GM19324 (cell line): ENCODE data around the gene FGD4.

Experiments
- ATAC-seq: cut with Tn5 transposase; IDR thresholded peaks from one replicate; pipeline ENCODE4 v1.9.1; 2021; ENCODE audit warnings: mild to moderate bottlenecking, moderate library complexity; ENCODE audit not compliant: unreplicated experiment, low FRiP score

Gene FGD4

DNA sequence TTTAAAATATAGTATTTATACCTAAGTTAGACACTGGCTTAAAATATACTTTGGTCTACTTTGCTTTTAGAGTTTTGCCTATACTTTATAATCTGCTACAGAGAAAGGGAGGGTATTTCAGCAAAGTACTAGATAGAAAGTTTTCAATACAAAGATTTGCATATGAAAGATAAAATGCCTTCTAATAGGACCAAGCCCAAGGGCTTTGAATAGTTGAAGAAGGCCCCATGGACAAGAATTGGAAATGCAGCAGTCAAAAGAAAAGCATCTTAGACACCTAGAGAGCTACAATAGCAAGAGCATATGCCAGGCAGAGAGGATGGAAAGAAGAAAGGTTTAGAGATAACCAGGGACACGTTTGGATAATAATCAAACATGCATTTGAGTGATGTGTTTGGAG lies 196.7 kb downstream of the FGD4 start:
- ATAC-seq, result no peak

DNA sequence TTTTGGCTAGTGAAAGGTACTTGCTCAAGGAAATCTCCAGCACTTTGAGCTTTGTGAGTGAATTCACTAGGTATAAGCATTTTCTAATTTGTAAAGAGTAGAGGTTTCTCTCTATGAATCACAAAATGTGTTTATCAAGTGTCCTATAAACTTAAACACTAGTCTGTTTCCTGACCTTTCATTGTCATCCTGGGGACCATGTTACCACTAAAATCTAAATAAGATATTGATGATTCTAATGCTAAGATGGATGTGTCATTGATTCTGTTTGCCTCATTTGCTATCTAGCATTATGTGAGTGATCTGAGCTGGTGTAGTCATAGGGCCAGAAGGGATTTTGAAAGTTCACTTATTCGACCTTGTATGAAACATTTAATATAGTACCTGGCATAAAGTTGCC lies 199.3 kb downstream of the FGD4 start:
- no peak for ATAC-seq

DNA sequence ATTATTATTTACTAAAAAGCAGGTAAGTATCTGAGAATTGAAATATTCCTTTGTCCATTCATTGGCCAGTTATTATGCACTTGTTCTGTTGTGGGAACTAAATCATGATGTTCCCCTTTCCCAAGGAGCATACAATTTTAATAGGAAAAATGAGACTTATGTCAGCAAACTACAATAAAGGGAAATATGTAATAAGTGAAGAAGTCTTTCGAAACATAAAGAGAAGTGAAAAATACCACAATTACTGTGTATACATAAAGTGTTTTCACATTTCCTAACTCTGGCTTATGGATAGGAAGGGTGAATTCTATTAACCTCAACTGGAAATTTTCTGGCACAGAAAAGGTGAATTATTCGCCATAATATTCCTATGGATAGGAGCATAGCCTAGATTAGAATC lies 201.3 kb downstream of the FGD4 start:
- ATAC-seq, result no peak

DNA sequence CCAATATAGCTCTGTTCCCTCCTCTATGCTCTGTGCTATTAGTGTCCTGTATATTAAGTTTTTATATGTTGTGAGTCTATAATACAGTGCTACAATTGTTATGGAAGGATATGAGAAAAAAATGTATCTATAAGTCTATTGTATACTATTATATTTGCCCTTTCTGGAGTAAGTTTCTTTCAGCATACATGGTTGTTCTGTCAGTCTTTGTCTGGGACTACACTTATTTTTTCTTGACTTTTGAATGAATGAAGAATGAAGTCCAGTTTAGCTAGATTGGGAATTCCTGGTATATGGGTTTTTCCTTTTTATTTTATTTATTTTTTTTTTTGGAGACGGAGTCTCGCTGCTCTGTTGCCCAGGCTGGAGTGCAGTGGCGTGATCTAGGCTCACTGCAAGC lies 203.7 kb downstream of the FGD4 start:
- no peak for ATAC-seq

DNA sequence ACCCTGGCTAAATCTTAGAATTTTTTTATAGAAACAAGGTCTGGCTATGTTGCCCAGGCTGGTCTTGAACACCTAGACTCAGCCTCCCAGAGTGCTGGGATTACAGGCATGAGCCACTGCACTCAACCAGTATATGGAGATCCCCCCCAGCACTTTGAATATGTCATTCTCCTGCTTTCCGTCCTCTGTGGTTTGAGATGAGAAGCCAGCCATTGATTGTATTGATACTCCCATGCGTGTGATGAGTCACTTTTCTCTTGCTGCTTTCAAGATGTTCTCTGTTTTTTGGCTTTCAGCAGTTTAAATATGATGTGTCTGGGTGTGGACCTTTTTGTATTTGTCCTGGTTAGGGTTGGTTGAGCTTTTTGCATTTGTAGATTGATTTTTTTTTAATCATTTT lies 204.5 kb downstream of the FGD4 start:
- ATAC-seq, result no peak

DNA sequence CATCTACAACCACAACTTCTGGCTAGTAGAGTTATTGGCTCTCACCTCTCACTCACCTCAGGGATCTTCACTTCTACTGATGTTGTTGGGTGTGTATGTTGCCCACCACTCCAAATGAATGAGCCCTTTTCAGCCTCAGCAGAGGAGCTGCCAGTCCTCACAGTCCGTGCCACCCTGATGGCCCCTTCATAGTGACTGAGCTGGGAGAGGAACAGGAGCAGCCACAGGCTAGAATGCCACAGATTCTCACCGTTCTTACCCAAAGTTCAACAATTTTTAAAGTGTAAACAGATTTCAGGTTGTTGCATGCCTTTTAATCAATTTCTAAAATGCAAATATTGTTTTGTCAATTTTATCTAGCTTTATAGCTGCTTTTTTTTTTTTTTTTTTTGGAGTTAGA lies 205.2 kb downstream of the FGD4 start:
- ATAC-seq, result no peak

DNA sequence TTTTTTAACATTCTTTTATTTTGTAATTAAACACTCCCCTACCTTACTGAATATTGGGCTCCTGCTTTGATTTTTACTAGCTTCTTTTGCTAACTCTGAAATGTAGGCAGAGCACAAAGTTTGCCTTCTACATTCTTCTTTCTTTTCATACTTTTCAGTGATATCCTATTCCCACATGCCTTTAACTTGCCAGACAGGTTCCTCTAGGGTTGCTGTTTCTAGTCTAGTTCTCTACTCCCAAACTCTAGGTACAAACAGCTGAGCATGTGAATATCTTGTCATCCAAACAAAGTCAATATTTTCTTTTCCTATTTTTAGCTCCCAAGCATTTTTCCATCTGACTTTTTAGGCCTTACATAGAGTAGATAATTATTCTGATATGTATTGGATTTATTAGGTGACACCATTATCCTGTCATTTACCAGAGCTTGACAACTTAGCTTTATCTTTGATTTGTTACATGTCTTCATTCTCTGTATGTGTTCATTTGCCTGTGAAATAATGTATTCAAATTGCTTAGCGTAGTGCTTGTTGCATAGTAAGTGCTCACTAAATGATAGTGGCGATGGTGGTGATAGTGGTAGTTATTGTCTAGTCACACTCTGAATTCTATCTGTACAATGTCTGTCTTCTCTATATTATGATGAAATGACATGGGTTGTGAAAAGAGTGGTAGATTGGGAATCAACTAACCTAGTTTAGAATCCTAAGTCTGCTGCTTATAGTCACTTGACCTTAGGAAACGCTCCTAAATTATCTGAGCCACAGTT lies 206.2 kb downstream of the FGD4 start:
- ATAC-seq, result no peak

DNA sequence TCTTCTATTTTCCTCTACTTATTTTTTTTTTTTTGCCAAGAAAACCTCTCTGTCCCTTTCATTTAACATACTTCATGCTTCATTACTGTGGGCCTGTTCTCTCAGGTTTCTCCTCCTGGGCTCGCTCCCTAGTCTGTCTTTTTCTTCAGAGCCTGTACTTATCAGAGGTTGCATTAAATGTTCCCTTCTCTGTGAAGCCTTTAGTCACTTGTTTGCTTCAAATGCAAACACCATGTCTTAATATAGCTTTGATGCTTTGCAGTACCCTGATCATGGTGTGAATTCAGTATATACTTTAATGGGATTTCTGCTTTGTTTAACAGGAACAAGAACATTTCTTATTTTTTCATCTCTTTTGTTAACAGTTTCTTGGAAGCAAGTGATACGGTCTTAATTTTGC lies 207.1 kb downstream of the FGD4 start:
- no peak for ATAC-seq

DNA sequence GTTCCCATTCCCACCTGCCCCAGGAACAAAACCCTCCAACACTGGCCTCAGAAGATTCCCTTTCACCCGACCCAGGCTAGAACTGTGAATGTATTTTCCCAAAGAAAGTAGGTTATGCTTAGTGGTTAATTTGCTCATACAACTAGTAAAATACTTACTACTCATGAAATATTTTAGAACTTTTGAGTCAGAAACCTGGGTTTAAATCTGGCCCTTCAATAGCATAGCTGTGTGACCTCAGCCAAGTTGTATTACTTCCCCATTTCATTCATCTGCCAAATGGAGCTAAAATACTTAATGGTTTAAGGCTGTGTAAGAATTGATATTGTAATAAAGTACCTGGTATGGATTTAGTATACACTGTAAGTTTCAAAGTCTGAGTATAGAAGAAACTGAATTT lies 210.6 kb downstream of the FGD4 start:
- ATAC-seq, result no peak

DNA sequence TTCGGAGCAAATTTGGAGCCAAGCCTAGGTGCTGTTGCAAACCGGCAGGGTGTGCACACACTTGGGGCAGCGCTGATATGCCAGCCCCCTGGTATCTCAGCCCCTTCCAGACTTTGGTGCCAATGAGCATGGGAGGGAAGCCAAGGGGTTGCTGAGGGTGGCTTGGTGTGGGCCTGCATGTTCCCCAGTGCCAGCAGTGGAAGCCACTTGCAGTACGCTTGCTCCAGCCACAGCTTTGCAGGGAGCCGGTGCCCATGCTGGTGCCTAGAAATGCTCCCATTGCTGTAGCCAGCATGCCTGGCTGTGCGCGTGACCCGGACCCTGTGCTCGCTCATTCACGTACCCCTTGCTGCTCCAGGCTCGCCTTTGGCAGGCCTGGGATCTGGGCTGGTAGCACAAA lies 212.6 kb downstream of the FGD4 start:
- ATAC-seq, result no peak

DNA sequence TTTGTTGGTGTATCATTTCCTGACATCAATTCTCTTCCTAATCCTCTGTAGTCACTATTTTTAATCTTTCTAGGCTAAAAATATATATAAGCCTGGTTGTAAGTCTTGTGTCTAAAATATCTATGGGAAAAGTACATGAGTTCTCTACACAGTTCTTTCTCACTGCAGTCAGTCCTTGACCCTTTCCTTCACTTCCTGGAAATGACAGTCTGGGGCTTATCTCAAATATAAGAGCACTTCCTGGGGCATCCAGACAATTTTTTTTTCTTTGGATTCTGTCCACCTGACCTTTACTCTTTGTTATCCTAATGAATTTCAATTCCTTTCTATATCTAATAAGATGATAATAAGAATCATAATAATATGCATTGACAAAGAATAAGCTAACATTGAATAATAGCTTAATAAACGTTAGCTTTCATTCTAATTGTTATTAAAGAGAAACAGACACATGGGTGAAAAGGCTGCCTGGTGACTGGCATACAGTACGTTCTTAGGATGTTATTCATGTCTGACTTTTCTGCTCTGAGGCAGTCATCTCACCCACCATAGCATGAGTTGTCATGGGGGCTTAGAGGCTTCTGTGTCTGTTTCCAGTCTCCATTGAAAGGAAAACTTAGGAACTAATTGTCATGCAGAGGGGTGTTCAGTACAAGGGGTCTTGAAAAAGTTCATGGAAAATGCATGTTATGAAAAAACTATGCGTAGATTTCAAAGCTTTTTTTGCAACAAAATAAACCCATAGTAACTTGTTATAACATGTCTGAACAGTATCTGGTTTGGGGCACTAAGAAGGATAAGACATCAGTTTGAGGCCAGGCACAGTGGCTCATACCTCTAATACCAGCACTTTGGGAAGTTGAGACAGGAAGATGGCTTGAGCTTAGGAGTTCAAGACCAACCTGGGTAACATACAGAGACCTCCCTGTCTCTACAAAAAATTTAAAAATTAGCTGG lies 213.6 kb downstream of the FGD4 start:
- no peak for ATAC-seq

DNA sequence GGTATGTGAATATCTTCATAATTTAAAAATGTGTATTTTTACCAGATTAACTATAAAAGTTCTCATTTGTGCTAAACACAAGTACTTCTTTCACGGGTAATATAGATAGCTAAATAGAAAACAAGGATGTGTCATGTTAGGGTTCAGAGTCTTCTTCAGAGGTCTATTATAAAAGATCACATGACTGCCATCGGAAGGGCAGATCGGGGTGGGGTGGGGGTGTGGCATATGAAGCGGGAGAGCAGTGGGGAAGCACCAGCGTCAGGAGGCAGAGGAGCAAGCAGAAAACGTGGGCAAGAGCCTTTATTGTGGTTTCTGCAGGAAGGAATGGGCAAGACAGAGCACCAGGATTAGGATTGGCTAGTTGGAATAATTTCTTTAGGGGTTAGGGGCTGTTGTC lies 216.1 kb downstream of the FGD4 start:
- ATAC-seq, result no peak

DNA sequence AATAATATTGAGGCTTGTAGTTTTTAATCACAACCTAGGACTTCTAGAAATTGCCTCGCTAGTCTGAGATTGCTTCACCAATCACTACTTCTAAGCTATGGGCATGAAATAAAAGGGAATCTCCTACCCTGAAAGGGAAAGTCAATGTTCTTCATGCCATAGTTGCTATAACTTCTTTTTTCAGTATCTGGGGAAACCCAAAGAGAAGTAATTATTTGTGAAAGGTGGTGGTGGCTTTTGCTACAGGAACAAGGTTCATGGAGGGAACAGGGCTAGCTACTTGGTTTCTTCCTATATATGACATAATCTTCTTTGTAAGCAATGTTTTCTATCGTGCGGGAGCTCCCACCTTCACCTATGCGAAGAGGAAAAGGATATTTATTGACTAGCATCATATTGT lies 218.2 kb downstream of the FGD4 start:
- no peak for ATAC-seq

DNA sequence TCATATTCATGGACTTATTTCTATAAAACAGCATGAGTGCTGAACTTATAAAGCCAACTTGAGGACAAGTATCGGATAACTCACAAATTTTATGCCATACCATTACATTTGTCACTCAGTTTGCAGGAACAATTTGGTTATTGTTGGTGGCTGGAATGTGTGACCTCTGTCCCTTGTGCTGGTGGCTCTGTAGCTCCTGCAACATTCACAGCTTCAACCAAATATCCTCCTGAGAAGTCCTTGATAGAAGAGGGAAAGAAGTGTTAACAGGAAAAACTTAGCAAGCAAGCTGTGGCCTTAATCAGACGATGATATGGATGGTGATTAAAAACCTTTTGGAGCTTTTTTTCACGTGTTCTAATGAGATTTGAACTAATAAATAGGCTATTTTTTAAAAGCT lies 218.8 kb downstream of the FGD4 start:
- ATAC-seq, result no peak

DNA sequence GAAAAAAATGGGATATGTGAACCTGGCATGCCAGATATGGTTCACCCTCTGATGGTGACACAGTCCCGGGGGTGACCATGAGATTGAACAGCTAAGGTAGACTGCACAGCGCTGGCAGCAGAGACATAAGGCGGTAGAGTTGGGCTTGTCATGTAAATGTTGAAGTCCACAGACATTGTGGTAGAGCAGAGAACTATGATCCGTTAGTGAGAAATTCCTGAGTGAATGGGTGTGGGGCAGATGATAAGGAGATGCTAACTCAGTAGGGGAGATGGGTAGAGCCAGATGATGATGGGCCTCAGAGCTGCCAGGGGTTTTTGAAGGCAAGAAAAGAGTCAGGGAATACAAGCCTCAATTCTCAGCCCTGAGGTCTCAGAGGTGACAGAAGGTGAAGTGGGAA lies 228.6 kb downstream of the FGD4 start:
- ATAC-seq, result no peak

DNA sequence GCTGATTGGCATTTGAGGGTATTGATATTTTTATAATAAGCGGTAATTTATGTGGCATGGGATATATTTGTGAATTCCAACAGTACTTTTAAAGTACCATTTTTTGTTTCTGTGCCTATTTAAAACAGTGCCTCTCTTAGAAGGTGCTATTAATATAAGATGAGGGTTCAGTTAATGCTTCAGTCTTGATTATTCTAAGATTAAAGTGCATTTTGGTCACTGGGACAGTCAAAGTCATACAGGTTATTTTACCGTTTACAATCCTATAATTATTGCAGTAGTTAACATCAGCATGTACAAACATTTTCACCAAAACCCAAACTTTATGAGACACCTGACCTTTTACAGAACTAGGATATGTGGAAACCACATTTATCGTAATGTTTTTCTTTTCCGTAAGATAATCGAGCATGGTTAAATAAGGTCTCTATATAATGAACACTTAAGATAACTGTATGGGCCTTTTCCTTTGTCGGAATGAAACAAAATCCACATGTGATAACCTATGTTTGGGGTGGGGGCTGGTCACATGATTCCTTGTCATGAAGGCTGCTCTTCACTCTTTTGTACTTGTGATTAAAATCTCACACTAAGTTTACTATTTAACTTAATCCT lies 242.0 kb downstream of the FGD4 start:
- ATAC-seq, result no peak

DNA sequence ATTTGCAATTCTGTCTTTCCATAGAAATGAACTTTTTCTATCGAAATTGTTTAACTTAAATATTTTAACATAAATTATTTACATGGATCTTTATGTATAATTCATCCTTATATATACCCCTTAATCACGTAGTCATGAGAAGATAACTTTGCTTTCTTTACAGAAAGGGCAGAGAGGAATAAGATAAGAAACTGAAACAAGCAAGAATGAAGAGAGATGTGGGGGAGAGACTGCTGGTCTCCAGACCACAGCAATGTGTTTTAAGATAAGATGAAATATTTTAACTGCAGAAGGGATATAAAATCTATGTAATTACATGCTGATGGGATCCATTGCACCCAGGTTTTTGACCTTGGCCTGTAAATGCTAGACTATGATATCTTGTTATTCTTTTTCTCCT lies 245.1 kb downstream of the FGD4 start:
- no peak for ATAC-seq

DNA sequence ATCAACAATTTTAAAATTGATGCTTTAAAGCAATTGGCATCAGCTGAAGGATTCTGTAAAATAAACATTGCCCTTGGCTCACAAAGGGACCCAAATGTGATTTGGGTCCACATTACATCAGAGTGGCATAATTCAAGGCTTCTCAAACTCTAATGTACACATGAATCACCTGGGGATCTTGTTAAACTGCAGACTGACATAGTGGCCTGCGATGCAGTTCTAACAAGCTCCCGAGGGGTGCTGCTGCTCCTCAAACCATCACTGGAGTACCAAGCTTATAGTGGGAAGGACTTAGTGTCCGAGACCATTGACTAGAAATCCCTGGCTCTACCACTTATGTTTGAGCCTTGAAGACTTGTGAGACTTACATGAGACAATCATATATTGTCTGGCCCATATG lies 247.9 kb downstream of the FGD4 start:
- ATAC-seq, result no peak

DNA sequence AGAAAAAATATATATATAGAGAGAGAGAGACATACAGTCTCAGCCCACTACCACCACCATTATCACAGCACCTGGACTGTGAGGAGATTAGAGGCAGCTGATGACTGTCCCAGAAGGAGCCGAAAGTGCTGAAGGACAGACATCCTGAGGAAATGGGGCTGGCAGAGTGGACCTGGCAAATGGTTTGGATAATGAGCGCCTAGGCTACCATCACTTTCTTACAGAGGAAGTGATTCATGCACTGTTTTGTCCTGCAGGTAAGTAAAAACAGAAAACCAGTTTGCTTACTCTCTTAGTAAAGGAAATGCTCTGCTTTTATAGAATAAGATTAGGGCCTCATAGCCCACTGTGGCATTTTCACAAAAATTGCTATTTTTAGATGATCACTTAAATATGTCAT lies 251.2 kb downstream of the FGD4 start:
- ATAC-seq, result no peak

DNA sequence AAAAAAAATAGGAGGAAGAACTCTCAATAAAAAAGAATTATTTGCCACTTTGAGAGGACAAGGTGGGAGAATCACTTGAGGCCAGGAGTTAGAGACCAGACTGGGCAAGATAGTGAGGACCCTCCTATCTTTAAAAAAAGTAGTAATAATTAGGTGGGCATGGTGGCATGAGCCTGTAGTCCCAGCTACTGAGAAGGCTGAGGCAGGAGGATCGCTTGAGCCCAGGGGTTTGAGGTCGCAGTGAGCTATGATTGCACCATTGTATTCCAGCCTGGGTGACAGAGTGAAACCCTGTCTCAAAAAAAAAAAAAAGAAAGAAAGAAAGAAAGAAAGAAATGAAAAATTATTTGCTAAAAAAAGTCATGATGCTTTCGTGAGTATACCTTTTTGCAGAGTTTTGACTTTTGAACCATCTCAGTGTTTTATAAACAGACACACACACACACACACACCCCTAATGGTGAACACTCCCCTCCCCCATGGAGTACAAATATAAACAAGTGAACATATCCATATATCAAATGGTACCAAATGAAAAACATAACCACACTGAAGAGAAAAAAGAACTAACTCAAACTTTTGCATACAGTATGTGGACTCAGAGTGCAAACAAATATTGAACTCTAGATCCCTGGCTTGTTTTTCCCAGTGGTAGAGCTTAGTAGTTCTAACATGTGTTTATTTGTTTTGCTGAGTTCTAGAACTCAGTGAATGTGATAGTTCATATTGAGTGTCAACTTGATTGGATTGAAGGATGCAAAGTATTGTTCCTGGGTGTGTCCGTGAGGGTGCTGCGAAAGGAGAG lies 252.0 kb downstream of the FGD4 start:
- no peak for ATAC-seq

DNA sequence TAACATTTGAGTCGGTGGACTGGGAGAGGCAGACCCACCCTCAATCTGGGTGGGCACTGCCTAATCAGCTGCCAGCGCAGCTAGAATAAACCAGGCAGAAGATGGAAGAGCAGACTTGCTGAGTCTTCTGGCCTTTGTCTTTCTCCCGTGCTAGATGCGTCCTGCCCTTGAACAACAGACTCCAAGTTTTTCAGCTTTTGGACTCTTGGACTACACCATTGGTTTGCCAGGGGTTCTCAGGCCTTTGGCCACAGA lies 252.5 kb downstream of the FGD4 start:
- no peak for ATAC-seq
